HEK293T (cell line): Measurements from ENCODE around the gene LRWD1.
"Not testable (repeated sequence)": the region's sequence is repeated elsewhere in the genome, so short reads cannot be mapped to it uniquely, and the experiment has no call there.

Experiments
- CTCF ChIA-PET: fragments of 350-600 bp; formaldehyde crosslinking; extraction: SDS; loops from one replicate; lab custom pipeline; 2021; ENCODE audit warnings: antibody characterized with exemption, inconsistent platforms; lab: Yijun Ruan, JAX
- POLR2A ChIA-PET: fragments of 350-600 bp; formaldehyde crosslinking; extraction: SDS; loops from one replicate; lab custom pipeline; 2020; ENCODE audit warnings: antibody characterized with exemption, inconsistent platforms; lab: Yijun Ruan, JAX
- DNase-seq: peaks from one replicate; pipeline ENCODE4 v3.0.0; 2012; ENCODE audit warnings: mixed read lengths; ENCODE audit errors: extremely low spot score
- ARNT ChIP-seq: fragments of 450-650 bp; IDR thresholded peaks from 2 replicates; pipeline ENCODE4 v1.6.1; 2017; ENCODE audit warnings: mild to moderate bottlenecking
- BHLHE40 ChIP-seq: fragments of 450-650 bp; IDR thresholded peaks from 2 replicates; pipeline ENCODE4 v1.6.1; 2016; ENCODE audit warnings: mild to moderate bottlenecking, moderate library complexity, borderline replicate concordance
- CTBP1 ChIP-seq: fragments of 450-650 bp; IDR thresholded peaks from 2 replicates; pipeline ENCODE4 v1.6.1; 2016; ENCODE audit warnings: borderline replicate concordance
- ELF4 ChIP-seq: fragments of 450-650 bp; IDR thresholded peaks from 2 replicates; pipeline ENCODE4 v1.6.1; 2017; ENCODE audit warnings: antibody characterized with exemption
- FOXA1 ChIP-seq: fragments of 450-650 bp; IDR thresholded peaks from 2 replicates; pipeline ENCODE4 v1.6.1; 2016; ENCODE audit warnings: mild to moderate bottlenecking
- FOXK2 ChIP-seq: fragments of 450-650 bp; IDR thresholded peaks from 2 replicates; pipeline ENCODE4 v1.6.1; 2016; ENCODE audit warnings: mild to moderate bottlenecking
- FOXM1 ChIP-seq: fragments of 450-650 bp; IDR thresholded peaks from 2 replicates; pipeline ENCODE4 v1.6.1; 2017; ENCODE audit warnings: mild to moderate bottlenecking, borderline replicate concordance
- HDGF ChIP-seq: fragments of 450-650 bp; IDR thresholded peaks from 2 replicates; pipeline ENCODE4 v1.6.1; 2017; ENCODE audit warnings: antibody characterized with exemption, borderline replicate concordance
- L3MBTL2 ChIP-seq: fragments of 450-650 bp; conservative IDR thresholded peaks from 2 replicates; pipeline ENCODE4 v1.6.1; 2016; ENCODE audit warnings: mild to moderate bottlenecking
- LEF1 ChIP-seq: fragments of 450-650 bp; IDR thresholded peaks from 2 replicates; pipeline ENCODE4 v1.6.1; 2017; ENCODE audit warnings: mild to moderate bottlenecking, borderline replicate concordance
- NFRKB ChIP-seq: fragments of 450-650 bp; IDR thresholded peaks from 2 replicates; pipeline ENCODE4 v1.6.1; 2016; ENCODE audit warnings: mild to moderate bottlenecking, moderate library complexity
- SP1 ChIP-seq: fragments of 450-650 bp; IDR thresholded peaks from 2 replicates; pipeline ENCODE4 v1.6.1; 2017
- SUZ12 ChIP-seq: fragments of 450-650 bp; IDR thresholded peaks from 2 replicates; pipeline ENCODE4 v1.6.1; 2016; ENCODE audit warnings: mild to moderate bottlenecking
- TARDBP ChIP-seq: fragments of 450-650 bp; IDR thresholded peaks from 2 replicates; pipeline ENCODE4 v1.6.1; 2016
- ZNF384 ChIP-seq: fragments of 450-650 bp; IDR thresholded peaks from 2 replicates; pipeline ENCODE4 v1.6.1; 2016

LRWD1 gene

DNA sequence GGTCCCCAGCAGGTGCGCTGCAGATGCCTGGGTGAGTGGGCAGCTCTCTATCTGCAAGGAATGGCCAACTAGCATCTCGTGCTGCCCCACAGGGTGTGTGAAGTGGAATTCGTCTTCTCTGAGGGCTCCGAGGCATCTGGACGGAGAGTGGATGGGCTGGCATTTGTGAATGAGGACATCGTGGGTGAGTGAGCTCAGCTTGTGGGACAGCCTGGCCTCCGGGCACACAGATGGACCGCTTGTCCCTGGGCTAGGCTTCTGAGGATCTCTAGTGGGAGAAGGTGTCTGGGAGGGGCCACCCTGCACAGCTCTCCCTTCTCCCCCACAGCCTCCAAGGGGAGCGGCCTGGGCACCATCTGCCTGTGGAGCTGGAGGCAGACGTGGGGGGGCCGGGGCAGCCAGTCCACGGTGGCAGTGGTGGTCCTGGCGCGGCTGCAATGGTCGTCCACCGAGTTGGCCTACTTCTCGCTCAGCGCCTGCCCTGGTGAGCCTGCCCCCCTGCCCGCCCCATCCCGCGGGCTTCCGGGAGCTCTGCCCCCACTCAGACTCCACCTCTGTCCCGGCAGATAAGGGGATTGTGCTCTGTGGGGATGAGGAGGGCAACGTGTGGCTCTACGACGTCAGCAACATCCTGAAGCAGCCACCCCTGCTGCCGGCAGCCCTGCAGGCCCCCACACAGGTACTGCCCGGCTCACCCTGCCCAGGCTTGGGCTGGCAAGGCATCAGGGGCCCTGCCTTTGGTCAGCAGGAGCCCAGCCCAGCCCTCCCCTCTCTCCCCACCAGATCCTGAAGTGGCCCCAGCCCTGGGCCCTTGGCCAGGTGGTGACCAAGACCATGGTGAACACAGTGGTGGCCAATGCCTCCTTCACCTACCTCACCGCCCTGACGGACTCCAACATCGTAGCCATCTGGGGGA lies 7.6 kb downstream of the LRWD1 start:
- no peak for TF ChIP-seq CTBP1
- TF ChIP-seq FOXA1, result no peak
- TF ChIP-seq L3MBTL2, result no peak
- TF ChIP-seq ELF4, result no peak
- TF ChIP-seq FOXM1, result no peak
- TF ChIP-seq ZNF384, result no peak
- no peak for TF ChIP-seq SP1
- no peak for TF ChIP-seq SUZ12
- TF ChIP-seq LEF1, result no peak
- no peak for TF ChIP-seq ARNT
- DNase-seq, result no peak
- ChIA-PET CTCF (no interaction called here), POLR2A (no interaction called here)

DNA sequence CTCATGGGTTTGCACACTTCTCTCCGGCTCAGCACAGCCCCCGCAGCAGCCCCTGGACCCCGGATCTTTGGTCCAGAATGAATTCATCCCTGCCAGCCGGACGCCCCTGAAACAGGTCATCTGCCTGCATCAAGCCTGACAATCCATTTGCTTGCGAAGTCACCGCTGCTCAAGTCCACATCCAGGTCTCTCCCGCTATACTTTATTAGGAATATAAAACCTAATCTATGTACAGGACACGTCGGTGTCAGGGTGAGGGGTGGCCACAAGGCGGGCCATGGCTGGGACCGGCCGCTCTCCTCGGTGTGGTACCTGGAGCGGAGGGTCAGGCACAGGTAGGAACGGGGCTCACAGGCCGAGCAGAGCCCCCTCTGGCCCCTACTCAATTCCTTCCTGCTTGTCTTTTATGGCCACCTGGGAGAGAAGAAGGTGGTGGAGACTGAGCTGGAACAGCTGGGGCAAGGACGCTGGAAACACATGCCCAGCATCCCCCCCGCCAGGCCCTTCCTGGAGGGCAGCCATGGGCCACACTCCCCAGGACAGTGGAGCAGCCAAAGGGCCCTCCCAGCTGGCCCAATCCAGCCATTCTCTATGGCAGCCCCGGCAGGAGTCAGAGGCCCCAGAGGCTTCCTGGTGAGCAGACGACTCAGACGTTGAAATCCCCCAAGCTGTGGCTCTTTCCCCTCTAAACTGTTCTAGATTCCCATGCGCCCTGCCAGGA lies 8.6 kb downstream of the LRWD1 start:
- TF ChIP-seq FOXM1, result no peak
- TF ChIP-seq NFRKB, result no peak
- TF ChIP-seq FOXK2, result no peak
- TF ChIP-seq ZNF384, result no peak
- no peak for TF ChIP-seq CTBP1
- no peak for TF ChIP-seq ARNT
- no peak for TF ChIP-seq SP1
- no peak for TF ChIP-seq ELF4
- no peak for TF ChIP-seq FOXA1
- TF ChIP-seq BHLHE40, result no peak
- TF ChIP-seq TARDBP, result no peak
- no peak for TF ChIP-seq SUZ12
- no peak for TF ChIP-seq HDGF
- POLR2A ChIA-PET, result no interaction called here
- CTCF ChIA-PET, result interaction anchor here (0.6 kb wide), 1 partner anchor 613 kb away, joined by 4 read pairs; no protein-coding TSS in a partner anchor
- DNase-seq, result no peak

DNA sequence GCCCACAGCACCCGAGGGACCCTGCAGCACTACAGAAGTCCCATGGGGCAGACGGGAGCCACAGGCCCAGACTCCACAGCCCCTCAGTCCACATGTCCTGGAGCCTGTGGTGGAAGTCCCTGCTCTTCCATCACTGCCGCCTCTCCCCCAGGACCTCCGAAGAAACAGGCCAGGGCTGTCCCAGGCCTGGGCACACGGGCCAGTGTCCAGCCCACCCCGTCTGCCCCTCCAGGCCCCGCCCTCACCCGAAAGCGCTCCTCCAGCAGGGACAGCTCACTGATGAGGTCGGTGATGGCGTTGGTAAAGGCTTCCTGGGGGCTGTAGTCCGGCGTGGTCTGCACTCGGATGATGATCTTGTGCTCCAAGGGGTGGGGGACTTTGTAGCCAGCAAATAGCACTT lies 9.3 kb downstream of the LRWD1 start:
- CTCF ChIA-PET, DNase-seq, POLR2A ChIA-PET: not testable (repeated sequence)

DNA sequence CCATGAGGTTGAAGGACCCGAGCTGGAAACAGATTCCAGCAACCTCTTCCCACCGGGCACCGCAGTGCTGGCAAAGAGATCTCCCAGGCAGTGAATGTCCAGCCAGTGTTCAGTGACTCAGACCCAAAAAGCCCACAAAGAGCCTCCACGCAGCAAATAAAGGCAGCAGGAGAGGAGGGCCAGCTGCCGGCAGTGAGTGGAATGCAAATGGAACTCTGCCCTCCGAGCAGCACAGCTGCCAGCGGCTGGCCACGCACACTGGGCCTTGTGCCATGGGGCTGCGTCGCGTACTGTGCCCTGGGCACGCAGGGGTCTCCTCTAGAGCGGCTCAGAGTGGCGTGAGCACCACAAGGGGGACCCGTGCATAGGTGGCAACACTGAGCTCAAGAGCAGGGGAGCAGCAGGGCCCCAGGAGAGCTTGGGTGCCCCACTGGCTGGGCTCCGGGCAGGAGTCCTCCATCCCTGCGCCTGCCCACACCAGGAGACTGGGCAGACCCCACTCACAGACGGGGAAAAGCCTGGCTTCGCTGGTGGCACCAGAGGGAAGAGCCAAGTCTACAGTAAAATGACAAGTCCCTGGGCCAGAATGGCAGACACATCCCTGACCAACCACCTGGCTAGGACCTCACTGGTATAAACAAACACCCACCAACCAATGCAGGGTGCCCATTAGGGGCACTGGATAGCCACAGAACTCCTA lies 10.1 kb downstream of the LRWD1 start:
- CTCF ChIA-PET, POLR2A ChIA-PET, DNase-seq: not testable (repeated sequence)

DNA sequence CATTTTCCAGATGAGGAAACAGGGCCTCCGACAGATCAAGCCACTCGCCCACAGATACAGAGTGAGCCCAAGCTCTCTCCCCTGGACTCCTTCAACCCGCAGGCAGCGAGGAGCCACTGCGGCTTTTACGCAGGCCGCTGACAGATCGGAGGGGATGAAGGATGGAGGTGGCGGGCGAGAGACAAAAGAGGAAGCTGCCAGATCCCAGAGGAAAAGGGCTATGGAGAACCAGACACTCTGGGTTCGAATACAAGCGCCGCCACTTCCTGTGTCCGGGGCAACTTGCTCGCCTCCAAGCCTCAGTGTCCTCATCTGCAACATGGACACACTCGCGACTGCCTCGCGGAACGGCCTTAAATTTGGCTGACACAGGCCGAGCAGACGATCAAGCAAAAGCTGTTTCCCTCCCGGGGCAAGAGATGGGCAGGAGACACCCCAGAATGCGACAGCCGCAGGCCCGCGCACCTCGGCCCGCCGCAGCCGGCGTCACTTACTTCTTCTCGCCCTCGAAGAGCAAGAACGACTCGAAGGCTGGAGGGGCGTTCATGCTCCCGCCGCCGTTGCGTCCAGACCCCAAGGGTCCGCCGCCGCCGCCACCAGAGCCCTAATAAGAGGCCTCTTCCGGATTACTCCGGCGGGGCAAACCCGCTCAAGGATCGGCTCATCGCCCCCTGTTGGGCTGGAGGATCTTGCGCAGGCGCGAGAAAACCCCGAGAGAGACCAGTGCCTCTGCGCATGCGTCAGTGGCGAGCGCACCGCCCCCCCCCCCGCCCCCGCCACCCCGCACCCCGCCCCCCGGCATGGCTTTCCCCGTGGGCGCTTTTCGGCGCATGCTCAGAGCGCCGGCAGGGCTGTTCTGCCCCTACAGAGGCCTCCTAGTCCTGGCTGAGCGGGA lies 13.8 kb downstream of the LRWD1 start, which contains the start of gene POLR2J:
Gene POLR2J (minus strand): TSS at position 609 of the 895 bp plus-strand sequence. CDS start 62 bp downstream, at position 547.
- CTCF ChIA-PET, DNase-seq, POLR2A ChIA-PET: not testable (repeated sequence)

DNA sequence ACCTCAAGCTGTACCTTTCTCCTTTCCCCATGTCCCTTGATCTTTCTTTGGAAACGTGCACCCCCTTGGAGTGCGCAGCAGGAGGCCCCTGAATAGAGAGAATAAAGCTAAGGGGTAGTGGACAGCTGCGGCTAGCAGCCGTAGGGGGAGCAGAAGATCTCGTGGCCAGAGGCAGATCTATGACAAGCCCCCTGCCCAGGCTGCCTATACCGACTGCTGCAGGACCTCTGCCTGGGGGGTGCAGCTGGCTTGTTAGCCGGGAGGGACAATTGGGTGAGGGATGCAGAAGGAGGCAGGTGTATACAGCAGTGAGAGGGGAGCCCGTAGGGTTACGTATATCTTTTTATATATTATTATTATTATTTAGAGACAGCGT lies 14.4 kb downstream of the LRWD1 start:
- POLR2A ChIA-PET, CTCF ChIA-PET: not testable (repeated sequence)

DNA sequence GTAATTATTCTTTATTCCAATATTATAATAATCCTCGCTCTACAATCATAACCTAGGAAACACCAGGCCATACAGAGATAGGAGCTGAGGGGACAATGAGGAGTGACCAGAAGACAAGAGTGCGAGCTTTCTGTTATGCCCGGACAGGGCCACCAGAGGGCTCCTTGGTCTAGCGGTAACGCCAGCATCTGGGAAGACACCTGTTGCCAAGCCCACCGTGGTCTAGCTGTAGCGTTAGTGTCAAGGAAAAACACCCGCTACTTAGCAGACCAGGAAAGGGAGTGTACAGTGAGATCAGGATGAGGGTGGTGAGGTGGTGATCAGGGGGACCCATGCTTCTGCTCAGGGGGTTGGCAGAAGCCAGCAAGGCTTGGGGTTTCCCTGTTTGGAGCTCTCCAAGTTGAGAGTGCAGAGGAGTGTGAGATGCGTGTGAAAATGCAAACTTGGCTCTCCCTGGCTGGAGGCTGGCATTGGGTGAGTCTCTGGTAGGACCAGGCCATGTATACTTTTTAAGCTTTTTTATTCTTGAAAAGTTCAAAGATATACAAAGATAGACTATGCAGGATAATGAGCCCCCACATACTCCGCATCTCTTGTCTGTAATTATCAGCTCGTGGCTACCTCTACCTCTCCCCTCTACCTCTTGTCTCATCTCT lies 15.3 kb downstream of the LRWD1 start:
- POLR2A ChIA-PET, DNase-seq, CTCF ChIA-PET: not testable (repeated sequence)

More for the DNA sequence above, 14.4 kb downstream of the LRWD1 start:
- not testable (repeated sequence) for DNase-seq

DNA sequence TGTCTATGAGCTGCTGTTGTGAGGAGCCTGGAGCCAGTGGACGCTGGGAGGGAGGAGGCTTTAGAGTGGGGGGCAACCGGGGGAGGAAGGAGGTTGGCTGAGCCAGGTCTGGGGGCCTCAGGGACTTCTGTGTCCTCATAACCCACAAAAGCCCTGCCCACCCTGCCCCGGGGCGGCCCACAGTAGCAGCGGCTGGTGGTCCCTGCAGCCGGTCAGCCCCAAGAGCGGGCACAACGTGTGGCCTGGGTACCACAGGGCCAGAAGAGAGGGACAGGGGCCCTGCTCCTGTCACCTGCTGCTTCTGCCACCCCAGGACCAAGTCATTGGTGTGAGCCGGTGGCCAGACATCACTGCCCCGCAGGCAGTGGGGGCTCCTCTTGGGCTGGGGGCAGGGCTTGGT lies 17.2 kb downstream of the LRWD1 start:
- CTCF ChIA-PET, DNase-seq, POLR2A ChIA-PET: not testable (repeated sequence)

DNA sequence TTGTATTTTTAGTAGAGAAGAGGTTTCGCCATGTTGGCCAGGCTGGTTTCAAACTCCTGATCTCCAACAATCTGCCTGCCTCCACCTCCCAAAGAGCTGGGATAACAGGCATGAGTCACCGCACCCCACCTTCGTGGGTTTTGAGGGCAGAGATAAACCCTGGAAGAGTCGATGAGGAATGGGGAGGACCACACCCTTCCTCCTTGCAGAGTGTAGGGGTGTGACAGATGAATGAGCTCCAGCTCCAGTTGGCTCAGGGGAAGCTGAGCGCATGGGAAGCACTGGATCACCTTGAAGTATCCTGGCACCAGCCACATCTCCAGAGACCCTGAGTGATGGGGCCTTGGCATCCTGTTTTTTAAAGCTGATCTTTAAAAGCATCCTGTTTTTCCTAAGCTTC lies 19.5 kb downstream of the LRWD1 start:
- POLR2A ChIA-PET, CTCF ChIA-PET, DNase-seq: not testable (repeated sequence)

DNA sequence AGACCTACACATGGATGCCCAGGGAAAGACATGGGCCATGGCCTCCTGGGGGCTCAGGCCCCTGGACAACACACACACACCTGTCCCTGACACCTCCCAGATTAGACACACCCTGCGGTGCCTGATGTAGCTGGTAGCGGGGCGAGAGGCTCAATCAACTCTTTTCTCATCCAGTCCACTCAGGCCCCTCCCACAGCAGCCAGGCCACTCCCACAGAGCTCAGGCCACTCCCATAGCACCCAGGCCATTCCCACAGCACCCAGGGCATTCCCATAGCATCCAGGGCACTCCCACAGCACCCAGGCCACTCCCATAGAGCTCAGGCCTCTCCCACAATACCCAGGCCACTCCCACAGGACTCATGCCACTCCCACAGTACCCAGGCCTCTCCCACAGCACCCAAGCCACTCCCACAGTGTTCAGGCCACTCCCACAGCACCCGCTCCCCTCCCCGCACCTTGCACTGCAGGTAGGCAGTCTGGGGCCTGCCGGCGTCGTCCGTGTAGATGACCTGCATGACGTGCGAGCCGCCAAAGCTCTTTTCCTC lies 25.8 kb downstream of the LRWD1 start:
- POLR2A ChIA-PET, CTCF ChIA-PET, DNase-seq: not testable (repeated sequence)

DNA sequence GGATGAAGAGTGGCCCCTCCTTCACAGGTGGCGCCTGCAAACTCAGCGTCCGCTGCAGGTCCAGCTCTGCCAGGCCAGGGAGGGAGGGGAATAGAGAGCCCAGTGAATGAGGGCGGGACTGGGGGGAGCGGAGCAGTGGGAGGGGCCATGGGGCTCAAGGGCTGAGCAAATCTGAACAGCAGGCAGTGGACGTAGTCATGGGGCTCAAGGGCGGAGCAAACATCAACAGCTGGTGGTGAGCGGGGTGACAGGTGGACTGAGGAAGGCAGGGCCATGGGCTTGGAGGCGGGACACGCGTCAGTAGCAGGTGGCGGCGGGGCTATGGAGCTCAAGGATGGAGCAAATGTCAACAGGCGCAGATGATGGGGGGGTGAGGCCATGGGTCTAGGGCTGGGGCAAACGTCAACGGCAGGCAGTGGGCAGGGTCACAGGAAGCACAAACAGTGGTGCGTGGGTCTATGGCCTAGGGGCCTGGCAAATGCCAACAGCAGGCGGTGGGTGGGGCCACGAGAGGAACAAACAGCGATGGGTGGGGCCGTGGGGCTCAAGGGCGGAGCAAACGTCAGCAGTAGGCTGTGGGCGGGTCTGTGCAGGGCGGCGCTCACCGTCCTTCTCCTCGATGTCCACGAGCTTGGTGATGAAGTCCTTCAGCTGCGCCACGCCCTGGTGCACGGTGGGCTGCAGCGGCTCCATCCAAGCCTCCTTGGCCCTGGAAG lies 28.6 kb downstream of the LRWD1 start:
- DNase-seq, POLR2A ChIA-PET, CTCF ChIA-PET: not testable (repeated sequence)

DNA sequence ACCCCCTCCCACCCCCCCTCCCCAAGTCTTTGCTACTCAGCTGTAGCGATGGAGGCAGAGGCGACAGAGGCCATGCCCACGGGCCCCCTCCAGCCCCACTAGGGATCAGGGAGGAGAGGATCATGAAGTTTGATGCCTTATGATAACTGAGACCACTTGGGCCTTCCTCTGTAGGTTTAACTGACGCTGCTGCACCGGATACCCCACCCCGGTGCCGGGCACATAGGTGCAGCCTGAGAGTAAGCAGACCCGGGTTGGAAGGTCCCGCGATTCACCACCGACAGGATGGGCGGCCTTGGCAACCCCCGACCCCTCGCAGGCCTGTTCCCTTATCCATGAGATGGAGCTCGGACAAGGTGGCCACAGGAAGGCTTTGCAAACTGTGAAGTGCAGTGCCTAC lies 29.2 kb downstream of the LRWD1 start:
- CTCF ChIA-PET, DNase-seq, POLR2A ChIA-PET: not testable (repeated sequence)
